ENCODE data around the gene UBR4.

Gene UBR4

GRCh38 chr1:19166066-19166465, 44.0 kb downstream of the UBR4 start:
- Histone ChIP-seq H3K9ac (ENCODE audit: low read length in 2 of 2) (no peak overlapping the region), H3K36me3 (ENCODE audit: control insufficient read depth in 2 of 2, insufficient read depth in 2 of 2, low read length in 2 of 2) (peaks cover 83 to 89% of the 10 kb centered on the region in 2 donors), H3K27ac (ENCODE audit: low read length) (no peak overlapping the region)

DNA sequence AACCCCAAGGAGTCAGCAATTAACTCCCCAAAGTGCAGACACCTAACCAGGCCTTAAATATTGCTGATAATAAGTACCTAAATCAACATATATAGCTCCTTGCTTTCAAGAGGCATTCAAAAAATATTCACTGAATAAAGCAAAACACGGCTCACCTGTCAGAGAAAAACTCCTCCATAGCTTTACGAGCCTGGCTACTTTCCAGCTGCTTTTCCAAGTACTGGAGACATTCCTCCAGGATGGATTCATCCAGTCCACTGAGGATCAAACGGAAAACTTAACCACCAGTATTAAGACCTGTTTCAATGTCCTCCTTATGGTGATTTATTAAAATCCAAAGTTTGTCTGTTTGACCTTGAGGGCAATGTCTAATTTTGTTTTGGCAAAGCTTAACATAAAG, 44.6 kb downstream of the UBR4 start:
- Histone ChIP-seq H3K9ac (ENCODE audit: low read length in 2 of 2) (no peak overlapping the region), H3K9me3 (ENCODE audit: control insufficient read depth in 2 of 2, low read length in 2 of 2) (no peaks in the 10 kb centered on the region), H3K4me3 (ENCODE audit: low read length in 2 of 2) (no peak overlapping the region), H3K27me3 (ENCODE audit: control insufficient read depth in 1 of 2, insufficient read depth in 2 of 2, low read length in 2 of 2) (no peaks in the 10 kb centered on the region), H3K36me3 (ENCODE audit: control insufficient read depth in 2 of 2, insufficient read depth in 2 of 2, low read length in 2 of 2) (peaks cover 84 to 89% of the 10 kb centered on the region in 2 donors), H3K27ac (ENCODE audit: low read length) (no peak overlapping the region), H3K4me1 (ENCODE audit: control insufficient read depth, insufficient read depth, low read length) (peaks cover 2% of the 10 kb centered on the region)

More at GRCh38 chr1:19166066-19166465, 44.0 kb downstream of the UBR4 start:
- peaks cover 2% of the 10 kb centered on the region for H3K4me1 ChIP-seq (ENCODE audit: control insufficient read depth, insufficient read depth, low read length)
- H3K9me3 ChIP-seq (ENCODE audit: control insufficient read depth in 2 of 2, low read length in 2 of 2), result no peaks in the 10 kb centered on the region
- H3K4me3 ChIP-seq (ENCODE audit: low read length in 2 of 2), result no peak overlapping the region
- H3K27me3 ChIP-seq (ENCODE audit: control insufficient read depth in 1 of 2, insufficient read depth in 2 of 2, low read length in 2 of 2), result no peaks in the 10 kb centered on the region

GRCh38 chr1:19164274-19165015, 45.6 kb downstream of the UBR4 start:
- Histone ChIP-seq H3K27ac (ENCODE audit: low read length) (no peak overlapping the region), H3K9ac (ENCODE audit: low read length in 2 of 2) (no peak overlapping the region), H3K9me3 (ENCODE audit: control insufficient read depth in 2 of 2, low read length in 2 of 2) (no peaks in the 10 kb centered on the region), H3K36me3 (ENCODE audit: control insufficient read depth in 2 of 2, insufficient read depth in 2 of 2, low read length in 2 of 2) (peaks cover 87 to 90% of the 10 kb centered on the region in 2 donors), H3K4me3 (ENCODE audit: low read length in 2 of 2) (no peak overlapping the region), H3K27me3 (ENCODE audit: control insufficient read depth in 1 of 2, insufficient read depth in 2 of 2, low read length in 2 of 2) (no peaks in the 10 kb centered on the region), H3K4me1 (ENCODE audit: control insufficient read depth, insufficient read depth, low read length) (peaks cover 2% of the 10 kb centered on the region)

DNA sequence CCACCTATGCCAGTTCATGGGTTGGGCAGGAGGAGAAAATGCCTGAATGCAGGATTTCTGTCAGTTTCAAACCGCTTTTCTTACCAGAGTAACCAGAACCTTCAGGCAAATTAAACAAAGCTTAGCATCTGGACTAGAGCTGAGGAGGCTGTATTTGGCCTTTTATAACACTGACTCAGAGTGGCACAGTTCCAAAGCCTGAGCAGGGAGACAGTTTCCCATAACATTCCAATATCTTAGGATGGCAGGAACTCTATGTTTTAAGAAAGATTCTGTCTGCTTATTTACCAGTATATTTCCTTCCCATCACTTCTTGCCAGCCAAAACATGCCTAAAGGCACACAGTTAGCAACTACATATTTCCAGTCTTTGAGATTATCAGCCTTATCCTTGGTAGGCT, 46.8 kb downstream of the UBR4 start:
- no peaks in the 10 kb centered on the region for H3K9me3 ChIP-seq (ENCODE audit: control insufficient read depth in 2 of 2, low read length in 2 of 2)
- H3K9ac ChIP-seq (ENCODE audit: low read length in 2 of 2), result no peak overlapping the region
- peaks cover 2% of the 10 kb centered on the region for H3K4me1 ChIP-seq (ENCODE audit: control insufficient read depth, insufficient read depth, low read length)
- no peaks in the 10 kb centered on the region for H3K27me3 ChIP-seq (ENCODE audit: control insufficient read depth in 1 of 2, insufficient read depth in 2 of 2, low read length in 2 of 2)
- no peak overlapping the region for H3K27ac ChIP-seq (ENCODE audit: low read length)
- H3K36me3 ChIP-seq (ENCODE audit: control insufficient read depth in 2 of 2, insufficient read depth in 2 of 2, low read length in 2 of 2), result peaks cover 90 to 92% of the 10 kb centered on the region in 2 donors
- H3K4me3 ChIP-seq (ENCODE audit: low read length in 2 of 2), result no peak overlapping the region

GRCh38 chr1:19160831-19161230, 49.2 kb downstream of the UBR4 start:
- H3K9me3 ChIP-seq (ENCODE audit: control insufficient read depth in 2 of 2, low read length in 2 of 2), result no peaks in the 10 kb centered on the region
- no peak overlapping the region for H3K27ac ChIP-seq (ENCODE audit: low read length)
- peaks cover 2% of the 10 kb centered on the region for H3K4me1 ChIP-seq (ENCODE audit: control insufficient read depth, insufficient read depth, low read length)
- no peak overlapping the region for H3K4me3 ChIP-seq (ENCODE audit: low read length in 2 of 2)
- H3K9ac ChIP-seq (ENCODE audit: low read length in 2 of 2), result no peak overlapping the region
- H3K36me3 ChIP-seq (ENCODE audit: control insufficient read depth in 2 of 2, insufficient read depth in 2 of 2, low read length in 2 of 2), result peaks cover 87 to 92% of the 10 kb centered on the region in 2 donors
- H3K27me3 ChIP-seq (ENCODE audit: control insufficient read depth in 1 of 2, insufficient read depth in 2 of 2, low read length in 2 of 2), result no peaks in the 10 kb centered on the region

- no peaks in the 10 kb centered on the region for H3K27me3 ChIP-seq (ENCODE audit: control insufficient read depth in 1 of 2, insufficient read depth in 2 of 2, low read length in 2 of 2)
- no peaks in the 10 kb centered on the region for H3K9me3 ChIP-seq (ENCODE audit: control insufficient read depth in 2 of 2, low read length in 2 of 2)
- peaks cover 93 to 94% of the 10 kb centered on the region in 2 donors for H3K36me3 ChIP-seq (ENCODE audit: control insufficient read depth in 2 of 2, insufficient read depth in 2 of 2, low read length in 2 of 2)
- H3K27ac ChIP-seq (ENCODE audit: low read length), result no peak overlapping the region
- no peak overlapping the region for H3K4me3 ChIP-seq (ENCODE audit: low read length in 2 of 2)
- no peak overlapping the region for H3K9ac ChIP-seq (ENCODE audit: low read length in 2 of 2)
- H3K4me1 ChIP-seq (ENCODE audit: control insufficient read depth, insufficient read depth, low read length), result no peaks in the 10 kb centered on the region
Measured at GRCh38 chr1:19157653-19158052, 52.4 kb downstream of the UBR4 start.

- no peaks in the 10 kb centered on the region for H3K27me3 ChIP-seq (ENCODE audit: control insufficient read depth in 1 of 2, insufficient read depth in 2 of 2, low read length in 2 of 2)
- H3K4me1 ChIP-seq (ENCODE audit: control insufficient read depth, insufficient read depth, low read length), result no peaks in the 10 kb centered on the region
- peaks cover 93 to 96% of the 10 kb centered on the region in 2 donors for H3K36me3 ChIP-seq (ENCODE audit: control insufficient read depth in 2 of 2, insufficient read depth in 2 of 2, low read length in 2 of 2)
- H3K27ac ChIP-seq (ENCODE audit: low read length), result no peak overlapping the region
- H3K4me3 ChIP-seq (ENCODE audit: low read length in 2 of 2), result no peak overlapping the region
- H3K9me3 ChIP-seq (ENCODE audit: control insufficient read depth in 2 of 2, low read length in 2 of 2), result no peaks in the 10 kb centered on the region
- no peak overlapping the region for H3K9ac ChIP-seq (ENCODE audit: low read length in 2 of 2)
Measured at GRCh38 chr1:19156676-19157075, 53.4 kb downstream of the UBR4 start.

DNA sequence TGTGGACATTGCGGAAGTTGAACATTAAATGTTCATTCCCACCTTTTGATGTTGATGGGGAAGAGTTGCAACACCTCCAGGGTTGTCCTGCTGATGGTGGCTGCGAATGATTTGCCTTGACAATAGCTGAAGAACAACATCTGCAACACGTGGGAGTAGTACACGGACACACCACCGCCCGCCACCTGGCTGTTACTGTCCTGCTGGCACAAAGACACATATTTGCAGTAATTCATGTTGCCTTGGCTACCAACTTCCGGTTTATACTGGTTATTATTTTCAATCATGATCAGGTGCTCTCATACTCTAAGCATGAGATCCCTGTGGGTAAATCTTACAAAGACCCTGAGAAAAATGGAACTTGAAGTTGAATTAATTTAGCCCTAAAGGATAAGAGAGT, 55.2 kb downstream of the UBR4 start:
- no peak overlapping the region for H3K27ac ChIP-seq (ENCODE audit: low read length)

DNA sequence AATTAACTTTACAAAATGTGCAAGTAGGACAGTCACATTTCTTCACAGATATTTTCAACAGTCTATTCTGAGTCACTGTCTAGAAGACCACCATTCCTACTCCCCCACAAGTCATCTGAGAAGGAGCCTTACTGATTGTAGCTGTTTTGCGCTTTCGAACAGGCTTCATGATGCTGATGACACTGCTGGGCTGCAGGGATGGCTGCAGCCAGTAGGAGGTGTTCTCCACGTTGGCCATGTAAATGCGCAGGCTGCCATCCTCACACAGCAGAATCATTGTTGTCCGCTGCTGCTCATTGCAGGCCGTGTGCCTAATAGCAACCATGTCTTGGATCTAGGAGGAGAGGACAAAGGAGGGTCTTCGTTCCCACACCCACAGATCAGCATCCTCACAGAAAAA, 56.9 kb downstream of the UBR4 start:
- H3K9me3 ChIP-seq (ENCODE audit: control insufficient read depth in 2 of 2, low read length in 2 of 2), result no peaks in the 10 kb centered on the region
- peaks cover 95 to 97% of the 10 kb centered on the region in 2 donors for H3K36me3 ChIP-seq (ENCODE audit: control insufficient read depth in 2 of 2, insufficient read depth in 2 of 2, low read length in 2 of 2)
- H3K27me3 ChIP-seq (ENCODE audit: control insufficient read depth in 1 of 2, insufficient read depth in 2 of 2, low read length in 2 of 2), result no peaks in the 10 kb centered on the region
- H3K4me1 ChIP-seq (ENCODE audit: control insufficient read depth, insufficient read depth, low read length), result no peaks in the 10 kb centered on the region
- no peak overlapping the region for H3K9ac ChIP-seq (ENCODE audit: low read length in 2 of 2)
- H3K4me3 ChIP-seq (ENCODE audit: low read length in 2 of 2), result no peak overlapping the region
- no peak overlapping the region for H3K27ac ChIP-seq (ENCODE audit: low read length)

More for the DNA sequence above, 55.2 kb downstream of the UBR4 start:
- Histone ChIP-seq H3K4me1 (ENCODE audit: control insufficient read depth, insufficient read depth, low read length) (no peaks in the 10 kb centered on the region), H3K36me3 (ENCODE audit: control insufficient read depth in 2 of 2, insufficient read depth in 2 of 2, low read length in 2 of 2) (peaks cover 93 to 96% of the 10 kb centered on the region in 2 donors), H3K9me3 (ENCODE audit: control insufficient read depth in 2 of 2, low read length in 2 of 2) (no peaks in the 10 kb centered on the region), H3K4me3 (ENCODE audit: low read length in 2 of 2) (no peak overlapping the region), H3K27me3 (ENCODE audit: control insufficient read depth in 1 of 2, insufficient read depth in 2 of 2, low read length in 2 of 2) (no peaks in the 10 kb centered on the region), H3K9ac (ENCODE audit: low read length in 2 of 2) (no peak overlapping the region)

GRCh38 chr1:19151537-19151936, 58.5 kb downstream of the UBR4 start:
- Histone ChIP-seq H3K4me3 (ENCODE audit: low read length in 2 of 2) (no peak overlapping the region), H3K9me3 (ENCODE audit: control insufficient read depth in 2 of 2, low read length in 2 of 2) (no peaks in the 10 kb centered on the region), H3K9ac (ENCODE audit: low read length in 2 of 2) (no peak overlapping the region), H3K4me1 (ENCODE audit: control insufficient read depth, insufficient read depth, low read length) (no peaks in the 10 kb centered on the region), H3K27me3 (ENCODE audit: control insufficient read depth in 1 of 2, insufficient read depth in 2 of 2, low read length in 2 of 2) (no peaks in the 10 kb centered on the region), H3K36me3 (ENCODE audit: control insufficient read depth in 2 of 2, insufficient read depth in 2 of 2, low read length in 2 of 2) (peaks cover 96 to 98% of the 10 kb centered on the region in 2 donors), H3K27ac (ENCODE audit: low read length) (no peak overlapping the region)

DNA sequence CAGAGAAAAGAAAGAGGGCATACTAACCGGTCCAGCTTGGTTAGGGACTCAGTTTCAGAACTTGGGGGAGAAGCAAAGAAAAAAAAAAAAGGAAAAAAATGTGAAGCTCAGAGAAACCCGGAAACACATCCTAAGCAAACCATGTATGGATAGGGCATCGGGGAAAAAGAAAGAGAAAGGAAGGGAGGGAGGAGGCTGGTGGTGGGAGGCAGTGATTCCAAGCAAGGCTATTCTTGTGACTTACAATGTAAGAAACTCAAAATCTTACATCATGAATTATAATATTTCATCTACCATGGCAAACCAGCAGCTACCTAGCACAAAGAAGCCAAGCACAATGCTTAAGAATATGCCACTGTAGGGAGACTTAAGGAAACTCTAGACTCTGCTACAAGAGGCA, 60.3 kb downstream of the UBR4 start:
- no peak overlapping the region for H3K4me3 ChIP-seq (ENCODE audit: low read length in 2 of 2)
- no peaks in the 10 kb centered on the region for H3K4me1 ChIP-seq (ENCODE audit: control insufficient read depth, insufficient read depth, low read length)
- peaks cover 98 to 99% of the 10 kb centered on the region in 2 donors for H3K36me3 ChIP-seq (ENCODE audit: control insufficient read depth in 2 of 2, insufficient read depth in 2 of 2, low read length in 2 of 2)
- no peak overlapping the region for H3K9ac ChIP-seq (ENCODE audit: low read length in 2 of 2)
- H3K27me3 ChIP-seq (ENCODE audit: control insufficient read depth in 1 of 2, insufficient read depth in 2 of 2, low read length in 2 of 2), result no peaks in the 10 kb centered on the region
- no peaks in the 10 kb centered on the region for H3K9me3 ChIP-seq (ENCODE audit: control insufficient read depth in 2 of 2, low read length in 2 of 2)
- H3K27ac ChIP-seq (ENCODE audit: low read length), result no peak overlapping the region
